ENCODE data around the gene STX8.
A peak's percentile ranks its signal among the peaks of the same experiment; 100 is the strongest.

Gene STX8

DNA sequence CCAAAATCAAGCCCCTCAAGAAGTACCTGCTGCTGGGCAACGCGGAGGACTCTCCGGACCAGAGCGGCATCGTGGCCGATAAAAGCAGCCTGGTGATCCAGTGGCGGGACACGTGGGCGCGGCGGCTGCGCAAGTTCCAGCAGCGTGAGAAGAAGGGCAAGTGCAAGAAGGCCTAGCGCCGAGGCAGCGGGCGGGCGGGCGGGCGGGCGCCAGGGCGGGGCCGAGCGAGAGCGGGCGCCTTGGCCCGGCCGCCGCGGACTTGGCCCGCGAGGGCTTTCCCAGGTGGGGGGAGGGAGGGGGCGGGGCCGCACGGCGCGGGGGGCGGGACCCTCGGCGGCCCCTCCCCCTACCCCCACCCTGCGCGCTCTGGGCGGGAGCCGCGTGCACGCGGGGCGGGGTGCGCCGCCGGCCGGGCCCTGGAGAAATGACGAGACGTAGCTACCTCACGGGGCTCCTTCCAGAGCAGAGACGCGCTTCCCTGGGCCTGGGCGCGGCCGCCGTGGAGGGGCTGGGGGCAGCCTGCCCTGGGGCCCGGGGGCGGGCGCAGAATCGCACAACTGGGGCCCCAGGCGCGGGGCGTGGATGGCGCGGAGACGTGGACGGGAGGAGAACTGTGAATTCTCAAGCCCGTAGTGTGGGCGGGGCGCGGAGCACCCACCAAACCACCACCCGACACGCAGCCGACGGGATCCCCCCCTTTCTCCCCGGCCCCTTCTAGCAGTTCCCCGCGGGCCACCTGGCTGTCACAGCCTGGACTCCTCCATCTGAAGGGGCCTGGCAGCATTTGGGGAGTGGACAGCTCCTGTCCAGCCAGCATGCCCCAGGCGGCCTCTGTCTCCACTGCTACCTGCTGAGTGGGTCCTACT, 335.6 kb downstream of the STX8 start:
- peak; percentile 32 to 61 (median 43) for DNase-seq (ENCODE audit: low read depth in 3 of 3)

DNA sequence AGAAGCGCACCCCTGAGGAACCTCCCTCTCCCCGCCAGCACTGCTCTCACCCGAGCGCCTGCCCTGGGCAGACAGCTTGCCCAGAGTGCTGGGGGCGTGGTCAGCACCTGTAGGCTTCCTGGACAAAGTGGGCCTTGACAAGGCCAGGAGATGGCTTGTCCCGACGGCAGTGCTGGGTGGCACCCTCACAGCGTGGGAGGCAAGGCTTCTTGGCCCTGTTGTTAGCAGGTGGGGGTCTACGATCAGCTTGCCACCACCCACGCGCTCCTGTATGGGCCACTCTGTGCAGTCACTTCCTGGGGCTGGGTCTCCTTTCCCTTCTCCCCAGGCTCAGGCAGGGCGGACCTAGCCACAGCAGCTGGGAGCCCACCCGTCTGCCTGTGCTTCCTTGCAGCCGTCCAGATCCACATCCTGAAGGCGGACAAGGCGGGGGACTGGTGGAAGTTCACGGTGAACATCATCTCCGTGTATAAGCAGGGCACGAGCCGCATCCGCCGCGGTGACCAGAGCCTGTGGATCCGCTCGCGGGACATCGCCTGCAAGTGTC, 336.3 kb downstream of the STX8 start:
- no peak for DNase-seq (ENCODE audit: low read depth in 3 of 3)

DNA sequence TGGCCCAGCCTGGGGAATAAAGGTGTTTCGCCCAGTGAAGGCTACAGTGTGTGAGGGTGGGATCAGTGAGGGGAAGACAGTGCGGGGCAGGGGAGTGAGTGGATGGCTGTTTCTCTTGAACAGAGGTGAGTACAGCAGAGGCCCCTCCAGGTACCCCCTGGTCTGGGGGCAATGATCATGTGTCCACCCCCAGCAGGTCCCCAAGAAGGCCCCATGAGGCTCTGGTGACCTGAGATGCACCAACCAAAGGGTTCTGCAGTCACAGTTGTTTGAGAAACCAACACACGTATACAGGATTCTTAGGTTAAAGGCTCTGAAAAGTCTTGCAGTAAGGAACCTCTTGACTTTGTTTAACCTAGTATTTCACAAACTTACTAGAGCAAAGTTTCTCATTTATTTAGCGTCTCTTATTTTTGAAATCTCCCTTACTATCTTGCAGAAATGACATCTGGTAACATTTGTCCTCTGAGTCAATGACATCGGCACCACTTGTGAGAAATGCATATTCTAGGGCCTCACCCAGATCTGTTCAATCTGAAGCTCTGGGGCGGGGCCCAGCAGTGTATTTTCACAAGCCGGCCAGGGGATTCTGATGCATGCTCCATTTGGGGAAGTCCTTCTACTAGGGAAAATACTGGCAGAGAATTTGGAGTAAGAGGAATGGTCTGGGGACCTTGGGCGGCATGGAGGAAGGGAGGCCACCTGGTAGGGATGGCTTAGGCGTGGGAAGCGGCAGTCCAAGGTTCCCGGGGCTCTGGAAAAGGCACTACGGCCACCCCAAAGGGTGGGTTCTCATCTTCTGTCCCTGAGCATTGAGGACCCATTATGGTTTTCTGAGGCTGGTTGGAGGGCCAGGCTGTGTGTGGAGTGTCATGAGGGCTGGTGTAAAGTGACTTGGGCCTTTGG, 337.0 kb downstream of the STX8 start:
- no peak for DNase-seq (ENCODE audit: low read depth in 3 of 3)

GRCh38 chr17:9237661-9238301, 337.8 kb downstream of the STX8 start:
- no peak for DNase-seq (ENCODE audit: low read depth in 3 of 3)

GRCh38 chr17:9237053-9237410, 338.6 kb downstream of the STX8 start:
- DNase-seq (ENCODE audit: low read depth in 3 of 3), result no peak

DNA sequence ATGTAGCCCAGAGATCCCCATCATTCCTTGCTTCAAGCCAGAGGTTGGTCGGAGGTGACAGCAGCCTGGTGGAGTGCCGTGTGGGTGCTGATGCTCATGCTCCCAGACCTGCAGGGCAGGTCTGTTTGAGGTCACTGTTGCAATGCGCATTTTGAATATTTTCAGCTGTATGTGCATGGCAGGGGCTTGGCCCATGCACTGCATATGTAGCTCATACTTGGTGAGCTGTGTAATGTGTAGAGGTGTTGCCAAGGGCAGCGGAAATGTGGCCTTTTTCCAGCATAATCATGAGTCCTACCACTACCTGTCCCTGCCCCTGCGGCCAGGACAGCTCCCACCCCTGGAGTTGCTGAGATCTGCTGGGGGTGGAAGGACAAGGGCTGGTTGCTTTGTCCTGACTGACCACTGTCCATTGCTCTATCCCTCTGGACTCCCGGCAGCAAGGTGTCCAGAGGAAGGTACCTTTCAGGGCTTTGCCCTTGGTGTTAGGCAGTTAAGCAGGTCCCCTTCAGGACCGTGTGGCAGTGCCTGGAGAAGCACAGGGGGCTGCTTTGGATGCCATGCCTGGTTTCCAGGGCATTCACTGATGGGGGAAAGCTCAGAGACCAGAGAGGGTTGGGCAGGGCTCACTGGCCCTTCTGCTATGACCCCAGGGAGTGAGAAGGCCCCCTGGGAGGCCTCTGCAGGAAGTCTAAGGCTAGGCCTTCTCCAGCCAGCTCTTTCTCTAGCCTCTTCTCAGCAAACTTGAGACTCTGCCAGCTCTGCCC, 339.2 kb downstream of the STX8 start:
- no peak for DNase-seq (ENCODE audit: low read depth in 3 of 3)

- no peak for DNase-seq (ENCODE audit: low read depth in 3 of 3)
These were observed 340.3 kb downstream of the STX8 start for GRCh38 chr17:9235346-9235745.

DNA sequence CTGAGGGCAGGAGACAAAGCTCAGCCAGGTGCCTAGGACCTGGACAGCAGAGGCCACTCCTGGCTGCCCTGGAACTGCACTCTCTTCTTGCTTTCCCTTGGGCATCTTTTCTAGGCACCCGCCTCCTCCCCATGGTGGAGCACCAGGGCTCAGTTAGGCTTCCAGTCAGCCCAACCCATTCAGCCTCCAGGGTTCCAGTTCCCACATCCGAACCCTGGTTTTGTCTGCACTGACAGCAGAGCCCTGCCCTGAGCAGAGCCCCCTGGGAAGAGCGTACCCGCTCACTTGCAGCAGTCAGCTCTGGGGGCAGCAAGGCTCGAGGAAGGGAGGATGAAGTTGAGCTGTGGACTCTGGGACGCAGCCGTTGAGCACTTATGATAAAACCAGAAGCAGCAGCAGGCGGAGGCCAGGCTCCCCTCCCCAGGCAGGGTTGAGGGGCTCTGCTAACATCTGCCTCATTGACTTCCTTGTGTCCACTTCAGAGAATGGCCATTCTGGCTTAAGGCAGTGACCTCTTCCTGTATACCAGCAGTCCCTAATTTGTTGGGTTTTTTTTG, 341.2 kb downstream of the STX8 start:
- DNase-seq (ENCODE audit: low read depth in 3 of 3), result no peak

GRCh38 chr17:9233761-9234160, 341.9 kb downstream of the STX8 start:
- no peak for DNase-seq (ENCODE audit: low read depth in 3 of 3)

DNA sequence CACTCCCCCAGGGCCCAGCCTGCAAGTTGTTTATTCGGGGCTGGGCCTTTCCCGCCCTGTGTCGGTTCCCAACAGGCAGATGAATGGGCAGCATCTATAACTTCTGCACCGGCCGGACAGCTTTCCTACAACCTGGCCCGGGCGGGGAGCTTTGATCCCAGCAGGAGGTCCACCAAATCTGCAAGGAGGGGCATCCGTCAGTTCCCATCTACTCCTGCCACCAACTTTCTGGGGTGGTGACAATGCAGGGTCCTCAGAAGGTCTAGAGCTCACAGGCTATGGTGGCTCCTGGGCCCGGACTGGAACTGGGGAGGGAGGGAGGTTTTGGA, 342.4 kb downstream of the STX8 start:
- no peak for DNase-seq (ENCODE audit: low read depth in 3 of 3)

DNA sequence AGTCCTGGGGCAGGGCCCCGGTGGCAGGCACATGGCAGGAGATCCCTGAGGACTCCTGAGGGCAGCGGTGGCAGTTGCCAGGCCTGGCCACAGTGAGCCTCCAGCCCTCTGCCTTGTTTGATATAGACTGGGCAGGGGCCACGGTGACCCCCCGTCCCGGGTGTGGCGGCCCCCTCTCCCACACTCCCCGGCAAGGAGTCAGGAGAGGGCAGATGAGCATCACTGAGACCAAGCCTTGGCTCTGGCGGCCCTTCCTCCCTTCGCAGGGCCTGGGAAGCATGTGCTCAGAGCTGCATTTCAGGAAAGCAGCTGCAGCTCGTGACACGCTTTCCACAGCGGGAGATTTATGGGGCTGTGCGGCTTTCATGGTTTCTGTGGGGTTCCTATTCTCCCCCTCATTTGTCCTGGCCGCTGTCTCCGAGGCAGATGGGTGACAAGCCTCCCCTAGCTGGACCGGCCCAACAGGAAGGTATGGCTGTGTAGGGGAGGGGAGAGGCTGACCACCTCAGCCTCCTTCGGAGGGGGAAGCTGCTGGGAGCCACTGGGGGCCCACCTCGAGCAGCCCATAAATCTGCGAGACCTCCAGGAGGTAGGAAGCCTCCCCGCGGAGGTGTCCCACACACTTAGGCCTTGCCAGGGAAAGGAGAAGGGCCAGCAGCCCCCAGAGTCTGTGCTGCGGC, 342.9 kb downstream of the STX8 start:
- DNase-seq (ENCODE audit: low read depth in 3 of 3), result no peak

DNA sequence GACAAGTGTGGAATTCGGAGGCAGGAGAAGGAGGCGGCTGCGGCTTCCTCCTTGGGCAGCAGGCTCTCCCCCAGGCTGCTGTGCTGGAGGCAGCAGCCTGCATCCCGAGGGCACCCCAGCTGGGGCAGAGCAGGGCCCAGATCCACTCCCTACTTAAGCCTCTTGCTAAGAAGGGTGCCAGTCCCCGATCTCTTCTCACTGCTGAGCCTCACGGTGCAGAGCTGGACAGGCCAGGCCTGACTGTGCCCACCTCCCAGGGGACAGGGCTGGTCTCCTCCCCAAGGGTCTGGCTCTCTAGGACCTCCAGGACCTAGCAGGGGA, 343.5 kb downstream of the STX8 start:
- no peak for DNase-seq (ENCODE audit: low read depth in 3 of 3)

DNA sequence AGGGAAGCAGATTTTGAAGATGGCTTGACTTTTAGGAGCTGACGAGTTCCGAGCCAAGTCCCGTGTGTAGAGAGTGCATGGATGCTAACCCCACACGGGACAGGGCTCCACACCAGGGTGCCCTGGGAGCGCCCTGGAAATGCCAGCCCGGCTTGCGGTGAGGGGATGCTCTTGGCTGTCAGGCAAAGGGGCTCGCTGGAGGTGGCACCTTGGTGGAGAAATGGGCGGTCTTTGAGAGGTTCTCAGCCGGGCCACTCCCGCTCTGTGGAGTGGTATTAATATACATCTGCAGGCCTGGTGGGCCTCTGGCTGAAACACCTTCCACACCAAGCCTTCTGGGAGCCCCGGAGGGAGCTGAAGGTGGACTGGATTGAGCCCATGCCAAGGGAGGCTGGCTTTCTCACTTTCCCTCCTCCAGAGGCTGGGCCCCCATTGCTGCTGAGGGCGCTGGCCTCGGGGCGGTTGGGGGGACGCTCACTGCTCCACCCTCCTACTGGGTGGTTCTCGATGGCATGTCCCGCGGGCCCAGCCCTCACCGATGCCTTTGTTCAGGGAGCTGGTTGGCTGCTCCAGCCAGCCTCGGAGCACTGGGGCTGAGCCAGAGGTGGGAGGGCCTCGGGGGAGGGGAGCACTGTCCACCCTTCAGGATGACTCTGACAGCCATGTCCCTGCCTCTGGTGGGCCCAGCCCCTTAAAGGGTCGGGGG, 344.0 kb downstream of the STX8 start:
- DNase-seq (ENCODE audit: low read depth in 3 of 3), result no peak

- no peak for DNase-seq (ENCODE audit: low read depth in 3 of 3)
These were observed 344.8 kb downstream of the STX8 start for GRCh38 chr17:9230861-9231260.

- no peak for DNase-seq (ENCODE audit: low read depth in 3 of 3)
These were observed 345.3 kb downstream of the STX8 start for GRCh38 chr17:9230346-9230745.

DNA sequence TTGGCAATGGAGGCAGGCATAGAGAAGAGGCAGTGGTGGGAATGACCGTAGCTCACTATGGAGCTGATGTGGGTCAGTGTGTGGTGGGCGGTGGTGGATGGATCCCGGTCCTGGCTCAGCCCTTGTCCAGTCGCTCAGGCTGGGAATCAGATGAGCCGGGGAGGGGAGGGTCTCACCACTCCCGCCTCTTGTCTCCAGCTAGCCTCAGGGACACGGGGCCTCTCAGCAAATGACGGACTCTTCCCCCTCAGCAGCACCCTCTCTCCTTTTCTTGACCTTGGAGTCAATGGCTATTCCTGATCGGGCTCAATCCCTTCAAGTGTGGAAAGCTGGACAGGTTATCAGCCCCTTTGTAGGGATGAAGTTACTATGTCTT, 345.8 kb downstream of the STX8 start:
- no peak for DNase-seq (ENCODE audit: low read depth in 3 of 3)

DNA sequence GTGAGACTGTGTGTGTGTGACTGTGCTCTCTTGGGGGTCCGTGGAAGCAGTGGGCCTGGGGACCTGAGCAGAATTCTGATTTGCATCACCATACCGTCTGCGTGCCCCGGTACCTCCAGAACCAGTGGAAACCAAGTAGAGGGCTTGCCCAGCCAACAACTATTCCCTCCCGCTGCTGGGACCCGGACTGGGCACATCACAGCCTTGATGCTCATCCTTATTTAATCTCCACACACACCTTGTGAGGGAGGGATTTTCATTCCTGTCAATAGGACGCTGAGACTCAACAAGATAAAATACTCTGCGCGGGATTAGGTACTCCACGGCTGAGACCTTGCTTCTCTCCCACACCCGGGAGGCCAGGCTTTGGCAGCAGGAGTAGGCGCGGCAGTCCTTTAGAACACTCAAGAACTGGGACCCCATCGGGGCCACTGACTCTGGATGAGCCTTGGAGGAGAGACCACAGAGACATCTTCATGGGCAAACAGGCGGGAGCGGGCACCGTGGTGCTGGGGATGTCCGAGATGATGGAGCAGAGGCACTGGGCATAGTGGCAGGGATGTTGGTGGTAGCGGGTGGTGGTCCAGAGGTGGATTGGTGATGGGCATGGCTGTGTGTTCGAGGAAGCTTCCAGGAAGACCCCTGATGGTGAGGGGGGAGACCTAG, 346.3 kb downstream of the STX8 start:
- DNase-seq (ENCODE audit: low read depth in 3 of 3), result no peak

GRCh38 chr17:9228408-9229159, 347.0 kb downstream of the STX8 start:
- DNase-seq (ENCODE audit: low read depth in 3 of 3), result no peak

All from stimulated activated CD4-positive, alpha-beta T cell treated with anti-CD3 and anti-CD28 coated beads, TNF-alpha, amount 100 ng/mL, for 24 hours (primary cell).